Measurements from ENCODE around the gene LHFPL3. TPM values are rescaled to one million over a fixed set of nuclear protein-coding genes. Genes with fewer than 3 reads are reported as not detected.

Gene LHFPL3
- total RNA-seq, 1 experiment from 2014 or later: not detected

- no peak for DNase-seq (ENCODE audit: low spot score)
- H3K27ac ChIP-seq (ENCODE audit: low read depth, low read length, poor library complexity, severe bottlenecking): no peak overlapping the region
- no TSS peak for BruUV-seq (replicated peaks)
- no peaks in the 10 kb centered on the region for H3K4me1 ChIP-seq (ENCODE audit: insufficient read depth, low read length, poor library complexity, severe bottlenecking)
- CTCF ChIA-PET: no interaction called here
- TF ChIP-seq EZH2 (IDR thresholded peaks at IDR 0.05; ENCODE audit: borderline replicate concordance, low read depth, low read length, poor library complexity, severe bottlenecking): no peak
- TF ChIP-seq CTCF (conservative IDR thresholded peaks at IDR 0.05; ENCODE audit: low read depth, low read length): no peak
- POLR2A ChIA-PET (ENCODE audit: low non-redundant PET): no interaction called here
- peaks cover 8% of the 10 kb centered on the region for H3K27me3 ChIP-seq (replicated peaks; ENCODE audit: insufficient read depth, low read depth, low read length, poor library complexity)
- no peak overlapping the region for H3K4me3 ChIP-seq (ENCODE audit: low read depth, low read length, poor library complexity, severe bottlenecking)
- intact Hi-C loops (cut with micrococcal nuclease; ENCODE audit: unreplicated experiment): no loop called here
- peaks cover 9% of the 10 kb centered on the region for H3K9me3 ChIP-seq (ENCODE audit: low read depth, low read length, poor library complexity, severe bottlenecking)
- H3K36me3 ChIP-seq (ENCODE audit: insufficient read depth, low read length, poor library complexity, severe bottlenecking): no peaks in the 10 kb centered on the region
Measured at GRCh38 chr7:104386943-104387342, 58.5 kb downstream of the LHFPL3 start.

- no TSS peak for BruUV-seq (replicated peaks)
Measured at GRCh38 chr7:104388222-104388621, 59.8 kb downstream of the LHFPL3 start.

GRCh38 chr7:104395162-104395561 lies 66.8 kb downstream of the LHFPL3 start:
- no peaks in the 10 kb centered on the region for H3K36me3 ChIP-seq (ENCODE audit: insufficient read depth, low read length, poor library complexity, severe bottlenecking)
- no peaks in the 10 kb centered on the region for H3K9me3 ChIP-seq (ENCODE audit: low read depth, low read length, poor library complexity, severe bottlenecking)
- no peak for DNase-seq (ENCODE audit: low spot score)
- intact Hi-C loops (cut with micrococcal nuclease; ENCODE audit: unreplicated experiment): no loop called here
- ChIA-PET POLR2A (ENCODE audit: low non-redundant PET) (no interaction called here), CTCF (no interaction called here)
- peaks cover 23% of the 10 kb centered on the region for H3K27me3 ChIP-seq (replicated peaks; ENCODE audit: insufficient read depth, low read depth, low read length, poor library complexity)
- BruUV-seq (replicated peaks): no TSS peak
- TF ChIP-seq EZH2 (IDR thresholded peaks at IDR 0.05; ENCODE audit: borderline replicate concordance, low read depth, low read length, poor library complexity, severe bottlenecking): no peak
- TF ChIP-seq CTCF (conservative IDR thresholded peaks at IDR 0.05; ENCODE audit: low read depth, low read length): no peak
- H3K4me3 ChIP-seq (ENCODE audit: low read depth, low read length, poor library complexity, severe bottlenecking): no peak overlapping the region
- H3K27ac ChIP-seq (ENCODE audit: low read depth, low read length, poor library complexity, severe bottlenecking): no peak overlapping the region
- no peaks in the 10 kb centered on the region for H3K4me1 ChIP-seq (ENCODE audit: insufficient read depth, low read length, poor library complexity, severe bottlenecking)

More at GRCh38 chr7:104388222-104388621, 59.8 kb downstream of the LHFPL3 start:
- Histone ChIP-seq H3K9me3 (ENCODE audit: low read depth, low read length, poor library complexity, severe bottlenecking) (peaks cover 9% of the 10 kb centered on the region), H3K27ac (ENCODE audit: low read depth, low read length, poor library complexity, severe bottlenecking) (no peak overlapping the region), H3K27me3 (replicated peaks; ENCODE audit: insufficient read depth, low read depth, low read length, poor library complexity) (peaks cover 6% of the 10 kb centered on the region), H3K4me1 (ENCODE audit: insufficient read depth, low read length, poor library complexity, severe bottlenecking) (no peaks in the 10 kb centered on the region), H3K36me3 (ENCODE audit: insufficient read depth, low read length, poor library complexity, severe bottlenecking) (no peaks in the 10 kb centered on the region), H3K4me3 (ENCODE audit: low read depth, low read length, poor library complexity, severe bottlenecking) (no peak overlapping the region)
- TF ChIP-seq CTCF (conservative IDR thresholded peaks at IDR 0.05; ENCODE audit: low read depth, low read length) (no peak), EZH2 (IDR thresholded peaks at IDR 0.05; ENCODE audit: borderline replicate concordance, low read depth, low read length, poor library complexity, severe bottlenecking) (no peak)
- POLR2A ChIA-PET (ENCODE audit: low non-redundant PET): no interaction called here
- intact Hi-C loops (cut with micrococcal nuclease; ENCODE audit: unreplicated experiment): no loop called here
- CTCF ChIA-PET: no interaction called here
- no peak for DNase-seq (ENCODE audit: low spot score)

Measured in A673 (cell line).